HG02588 (cell line): ENCODE data around the gene VWF.
"Not testable (repeated sequence)": the region's sequence is repeated elsewhere in the genome, so short reads cannot be mapped to it uniquely, and the experiment has no call there.

ENCODE experiments used
- ATAC-seq: cut with Tn5 transposase; IDR thresholded peaks from one replicate; pipeline ENCODE4 v1.9.1; 2021; ENCODE audit warnings: mild to moderate bottlenecking, moderate library complexity; ENCODE audit not compliant: unreplicated experiment

VWF gene

GRCh38 chr12:6041891-6042290 is 82.6 kb downstream of the VWF start:
- no peak for ATAC-seq

- ATAC-seq = no peak
Observed at GRCh38 chr12:6040815-6041214, 83.7 kb downstream of the VWF start.

GRCh38 chr12:6039894-6040601 is 84.4 kb downstream of the VWF start:
- no peak for ATAC-seq

GRCh38 chr12:6038160-6038559 is 86.3 kb downstream of the VWF start:
- no peak for ATAC-seq

GRCh38 chr12:6037459-6037858 is 87.0 kb downstream of the VWF start:
- ATAC-seq = no peak

- no peak for ATAC-seq
Observed at GRCh38 chr12:6036509-6036908, 88.0 kb downstream of the VWF start.

GRCh38 chr12:6034596-6034995 is 89.9 kb downstream of the VWF start:
- no peak for ATAC-seq

- no peak for ATAC-seq
Observed at GRCh38 chr12:6033546-6033945, 90.9 kb downstream of the VWF start.

GRCh38 chr12:6032726-6033125 is 91.7 kb downstream of the VWF start:
- ATAC-seq = no peak

- ATAC-seq = no peak
Observed at GRCh38 chr12:6031001-6031400, 93.5 kb downstream of the VWF start.

- ATAC-seq = no peak
Observed at GRCh38 chr12:6030081-6030480, 94.4 kb downstream of the VWF start.

GRCh38 chr12:6029401-6029800 is 95.1 kb downstream of the VWF start:
- ATAC-seq = no peak

- ATAC-seq = no peak
Observed at GRCh38 chr12:6026998-6027397, 97.5 kb downstream of the VWF start.

- not testable (repeated sequence) for ATAC-seq
Observed at GRCh38 chr12:6025703-6026298, 98.7 kb downstream of the VWF start.

GRCh38 chr12:6024066-6024465 is 100.4 kb downstream of the VWF start:
- not testable (repeated sequence) for ATAC-seq

GRCh38 chr12:6020930-6021329 is 103.5 kb downstream of the VWF start:
- no peak for ATAC-seq

- not testable (repeated sequence) for ATAC-seq
Observed at GRCh38 chr12:6020511-6020910, 104.0 kb downstream of the VWF start.

- ATAC-seq = not testable (repeated sequence)
Observed at GRCh38 chr12:6019256-6019655, 105.2 kb downstream of the VWF start.

GRCh38 chr12:6018265-6018664 is 106.2 kb downstream of the VWF start:
- ATAC-seq = no peak

GRCh38 chr12:6016756-6017155 is 107.7 kb downstream of the VWF start:
- ATAC-seq = no peak

- ATAC-seq = not testable (repeated sequence)
Observed at GRCh38 chr12:6016004-6016403, 108.5 kb downstream of the VWF start.

GRCh38 chr12:6015271-6015670 is 109.2 kb downstream of the VWF start:
- not testable (repeated sequence) for ATAC-seq
